Measurements from ENCODE around the gene ZNF74. TPM values are rescaled to one million over a fixed set of nuclear protein-coding genes. Genes with fewer than 3 reads are reported as not detected.
"Not testable (repeated sequence)": the region's sequence is repeated elsewhere in the genome, so short reads cannot be mapped to it uniquely, and the experiment has no call there.

ZNF74 gene
- total and polyA plus RNA-seq, 10 of the 15 experiments (the other 5 are each of a cell fraction or from before 2014, with no cell fraction given): 0.37 to 9.3 (median 5.1) TPM

DNA sequence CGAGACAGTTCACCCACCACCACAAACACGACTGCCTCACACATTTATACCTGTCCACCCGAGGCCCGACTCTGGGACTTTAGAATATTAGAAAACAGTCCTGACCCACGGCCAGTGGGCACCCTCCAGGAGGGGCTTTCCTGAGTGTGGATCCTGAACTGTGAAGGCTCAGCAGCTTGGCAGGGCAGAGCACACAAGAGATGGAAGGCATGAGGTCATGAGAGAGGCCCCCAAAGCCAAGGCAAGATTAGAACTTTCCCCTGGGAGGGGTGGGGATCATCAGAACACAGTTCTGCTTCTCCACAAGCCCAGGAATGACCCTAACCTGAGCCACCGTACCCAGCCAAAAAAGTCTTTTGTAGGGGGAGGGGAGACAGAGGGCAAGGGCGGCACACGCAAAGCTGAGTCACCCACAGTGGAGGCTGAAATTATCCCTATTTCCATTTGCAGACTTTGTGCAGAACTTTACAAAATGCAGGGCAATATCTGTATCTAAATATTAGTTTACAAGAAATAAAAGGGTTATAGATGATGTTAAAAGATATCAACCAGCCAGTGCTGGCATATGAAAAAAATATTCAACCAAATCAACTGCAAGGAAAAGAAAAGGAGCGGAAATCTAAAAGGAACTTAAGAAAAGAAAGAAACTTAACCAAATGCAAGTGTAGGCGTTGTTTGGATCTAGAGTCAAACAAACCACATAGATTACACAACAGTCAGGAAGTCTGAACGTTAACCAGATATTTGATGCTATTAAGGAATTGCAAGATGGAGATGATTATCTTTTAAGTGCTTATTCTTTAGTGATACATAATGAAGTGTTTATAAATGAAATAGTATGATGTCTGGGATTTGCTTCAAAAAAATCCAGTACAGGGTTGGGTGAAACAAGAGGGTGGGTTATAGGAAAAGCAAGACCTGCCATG lies 29.4 kb upstream of the ZNF74 start:
- H3K4me2 ChIP-seq (ENCODE audit: control insufficient read depth, insufficient read depth); in situ Hi-C loops (cut with MboI); POLR2A ChIA-PET; H3K4me1 ChIP-seq (ENCODE audit: control insufficient read depth, insufficient read depth, low read length); BruUV-seq (replicated peaks); DNase-seq (ENCODE audit: low read depth, low spot score); H3K9ac ChIP-seq (ENCODE audit: control insufficient read depth, insufficient read depth, low read length); SMC1A ChIA-PET (ENCODE audit: uncharacterized antibody, unreplicated experiment); H3K9me3 ChIP-seq (replicated peaks; ENCODE audit: control insufficient read depth, insufficient read depth, low read length); H3K27ac ChIP-seq (ENCODE audit: control insufficient read depth, insufficient read depth); H3K27me3 ChIP-seq (replicated peaks in 1 of 2; ENCODE audit: control insufficient read depth in 2 of 2, insufficient read depth in 2 of 2, low read length in 1 of 2); intact Hi-C loops (cut with micrococcal nuclease; ENCODE audit: unreplicated experiment); H2AFZ ChIP-seq (ENCODE audit: control insufficient read depth, low read depth, low read length); CTCF ChIA-PET; H3K79me2 ChIP-seq (ENCODE audit: control insufficient read depth, insufficient read depth, low read length); FAIRE-seq; ATAC-seq; H4K20me1 ChIP-seq (ENCODE audit: control insufficient read depth, insufficient read depth); H3K36me3 ChIP-seq (ENCODE audit: control insufficient read depth in 2 of 2, insufficient read depth in 2 of 2, low read length in 1 of 2); H3K4me3 ChIP-seq: not testable (repeated sequence)
- 35% methylated on average over 11 of the region's 11 CpGs for WGBS (ENCODE audit: insufficient coverage, insufficient replicate concordance, low lambda C conversion rate, missing lambda C conversion rate)
- RAD21 ChIA-PET (ENCODE audit: unreplicated experiment): interaction anchor here (0.6 kb wide), 1 partner anchor 156 kb away, joined by 3 read pairs; no protein-coding TSS in a partner anchor

DNA sequence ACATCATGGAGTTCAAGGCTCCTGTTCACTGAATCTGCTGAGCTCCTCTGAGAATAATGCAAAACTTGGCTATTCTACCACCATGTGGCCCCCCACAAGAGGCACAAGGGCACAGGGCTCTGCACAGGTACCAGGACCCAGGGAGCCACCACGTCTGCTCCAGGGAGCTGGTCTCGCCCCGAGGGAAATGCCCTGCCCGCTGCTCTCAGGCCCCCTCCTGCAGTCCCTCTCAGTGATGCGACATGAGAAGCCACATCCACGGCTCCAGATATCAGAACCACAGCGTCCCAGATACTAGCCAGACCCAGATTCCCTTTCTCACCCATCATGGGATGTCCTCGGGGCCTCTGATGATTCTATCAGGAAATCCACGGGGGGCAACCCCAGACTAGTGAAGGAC lies 27.1 kb upstream of the ZNF74 start:
- H3K9ac ChIP-seq (ENCODE audit: control insufficient read depth, insufficient read depth, low read length); intact Hi-C loops (cut with micrococcal nuclease; ENCODE audit: unreplicated experiment); SMC1A ChIA-PET (ENCODE audit: uncharacterized antibody, unreplicated experiment); DNase-seq (ENCODE audit: low read depth, low spot score); H3K9me3 ChIP-seq (replicated peaks; ENCODE audit: control insufficient read depth, insufficient read depth, low read length); H3K36me3 ChIP-seq (ENCODE audit: control insufficient read depth in 2 of 2, insufficient read depth in 2 of 2, low read length in 1 of 2); ATAC-seq; BruUV-seq (replicated peaks); H3K79me2 ChIP-seq (ENCODE audit: control insufficient read depth, insufficient read depth, low read length); H2AFZ ChIP-seq (ENCODE audit: control insufficient read depth, low read depth, low read length); H3K4me3 ChIP-seq; RAD21 ChIA-PET (ENCODE audit: unreplicated experiment); POLR2A ChIA-PET; in situ Hi-C loops (cut with MboI); H3K27ac ChIP-seq (ENCODE audit: control insufficient read depth, insufficient read depth); H3K4me2 ChIP-seq (ENCODE audit: control insufficient read depth, insufficient read depth); H4K20me1 ChIP-seq (ENCODE audit: control insufficient read depth, insufficient read depth); FAIRE-seq; H3K27me3 ChIP-seq (replicated peaks in 1 of 2; ENCODE audit: control insufficient read depth in 2 of 2, insufficient read depth in 2 of 2, low read length in 1 of 2); H3K4me1 ChIP-seq (ENCODE audit: control insufficient read depth, insufficient read depth, low read length); CTCF ChIA-PET: not testable (repeated sequence)
- WGBS (ENCODE audit: insufficient coverage, insufficient replicate concordance, low lambda C conversion rate, missing lambda C conversion rate): 26% methylated on average over 9 of the region's 9 CpGs

DNA sequence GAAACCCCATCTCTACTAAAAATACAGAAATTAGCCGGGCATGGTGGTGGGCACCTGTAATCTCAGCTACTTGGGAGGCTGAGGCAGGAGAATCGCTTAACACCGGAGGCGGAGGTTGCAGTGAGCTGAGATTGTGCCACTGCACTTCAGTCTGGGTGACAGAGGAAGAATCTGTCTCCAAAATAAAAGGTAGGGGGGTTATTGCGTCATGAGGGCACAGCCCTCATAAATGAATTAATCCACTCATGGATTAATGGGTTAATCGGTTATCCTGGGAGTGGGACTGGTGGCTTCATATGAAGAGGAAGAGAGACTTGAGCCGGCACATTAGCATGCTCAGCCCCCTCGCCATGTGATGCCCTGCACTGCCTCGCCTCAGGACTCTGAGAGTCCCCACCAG lies 25.1 kb upstream of the ZNF74 start:
- 33% methylated on average over 9 of the region's 9 CpGs for WGBS (ENCODE audit: insufficient coverage, insufficient replicate concordance, low lambda C conversion rate, missing lambda C conversion rate)

DNA sequence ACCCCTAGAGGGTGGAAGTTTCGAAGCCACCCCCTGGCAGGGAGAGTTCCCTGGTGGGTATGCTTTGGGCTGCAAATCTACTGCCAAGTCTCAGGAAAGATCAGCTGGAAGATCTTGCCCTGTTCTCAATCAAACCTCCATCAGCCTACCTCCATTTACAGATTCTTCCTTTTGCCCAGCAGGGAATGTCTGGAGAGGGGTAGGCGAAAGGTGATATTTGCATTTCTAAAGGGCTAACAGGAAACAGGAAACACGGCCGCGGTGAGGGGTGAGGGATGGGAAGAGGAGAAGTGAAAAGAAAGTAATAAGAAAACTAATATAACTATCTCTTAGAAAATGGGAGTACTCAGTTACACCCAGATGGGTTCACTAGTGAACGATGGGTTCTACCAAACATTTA lies 22.3 kb upstream of the ZNF74 start:
- BruUV-seq (replicated peaks); DNase-seq (ENCODE audit: low read depth, low spot score); SMC1A ChIA-PET (ENCODE audit: uncharacterized antibody, unreplicated experiment); intact Hi-C loops (cut with micrococcal nuclease; ENCODE audit: unreplicated experiment); H3K27ac ChIP-seq (ENCODE audit: control insufficient read depth, insufficient read depth); H2AFZ ChIP-seq (ENCODE audit: control insufficient read depth, low read depth, low read length); H3K4me2 ChIP-seq (ENCODE audit: control insufficient read depth, insufficient read depth); H3K79me2 ChIP-seq (ENCODE audit: control insufficient read depth, insufficient read depth, low read length); CTCF ChIA-PET; H3K9ac ChIP-seq (ENCODE audit: control insufficient read depth, insufficient read depth, low read length); H4K20me1 ChIP-seq (ENCODE audit: control insufficient read depth, insufficient read depth); H3K27me3 ChIP-seq (replicated peaks in 1 of 2; ENCODE audit: control insufficient read depth in 2 of 2, insufficient read depth in 2 of 2, low read length in 1 of 2); H3K4me3 ChIP-seq; RAD21 ChIA-PET (ENCODE audit: unreplicated experiment); H3K9me3 ChIP-seq (replicated peaks; ENCODE audit: control insufficient read depth, insufficient read depth, low read length); POLR2A ChIA-PET; in situ Hi-C loops (cut with MboI); H3K36me3 ChIP-seq (ENCODE audit: control insufficient read depth in 2 of 2, insufficient read depth in 2 of 2, low read length in 1 of 2); H3K4me1 ChIP-seq (ENCODE audit: control insufficient read depth, insufficient read depth, low read length); ATAC-seq; FAIRE-seq: not testable (repeated sequence)
- WGBS (ENCODE audit: insufficient coverage, insufficient replicate concordance, low lambda C conversion rate, missing lambda C conversion rate): no CpG with 5 or more reads among the region's 6 CpGs

More for the DNA sequence above, 25.1 kb upstream of the ZNF74 start:
- H3K4me1 ChIP-seq (ENCODE audit: control insufficient read depth, insufficient read depth, low read length); RAD21 ChIA-PET (ENCODE audit: unreplicated experiment); DNase-seq (ENCODE audit: low read depth, low spot score); BruUV-seq (replicated peaks); FAIRE-seq; CTCF ChIA-PET; SMC1A ChIA-PET (ENCODE audit: uncharacterized antibody, unreplicated experiment); H3K79me2 ChIP-seq (ENCODE audit: control insufficient read depth, insufficient read depth, low read length); H3K27ac ChIP-seq (ENCODE audit: control insufficient read depth, insufficient read depth); H3K4me3 ChIP-seq; H3K27me3 ChIP-seq (replicated peaks in 1 of 2; ENCODE audit: control insufficient read depth in 2 of 2, insufficient read depth in 2 of 2, low read length in 1 of 2); ATAC-seq; H3K36me3 ChIP-seq (ENCODE audit: control insufficient read depth in 2 of 2, insufficient read depth in 2 of 2, low read length in 1 of 2); in situ Hi-C loops (cut with MboI); H4K20me1 ChIP-seq (ENCODE audit: control insufficient read depth, insufficient read depth); H3K9ac ChIP-seq (ENCODE audit: control insufficient read depth, insufficient read depth, low read length); POLR2A ChIA-PET; H3K9me3 ChIP-seq (replicated peaks; ENCODE audit: control insufficient read depth, insufficient read depth, low read length); H3K4me2 ChIP-seq (ENCODE audit: control insufficient read depth, insufficient read depth); intact Hi-C loops (cut with micrococcal nuclease; ENCODE audit: unreplicated experiment); H2AFZ ChIP-seq (ENCODE audit: control insufficient read depth, low read depth, low read length): not testable (repeated sequence)
